DND-41 (cell line): ENCODE data around the gene GNB1L.

Experiments used
- CTCF ChIP-seq: IDR thresholded peaks from 2 replicates; pipeline ENCODE4 v1.5.1; 2012; ENCODE audit warnings: borderline replicate concordance, low read length, moderate library complexity, mild to moderate bottlenecking; ENCODE audit not compliant: poor library complexity, severe bottlenecking; ENCODE audit errors: extremely low read depth
- EZH2 ChIP-seq: IDR thresholded peaks from 3 replicates; pipeline ENCODE4 v1.6.1; 2012; ENCODE audit warnings: borderline replicate concordance, low read depth, mild to moderate bottlenecking, moderate library complexity, low read length, inconsistent platforms; ENCODE audit not compliant: severe bottlenecking

- no peak for TF ChIP-seq CTCF
- TF ChIP-seq EZH2, result no peak
Measured at GRCh38 chr22:19772422-19772672, 82.3 kb downstream of the GNB1L start.
